GM12878 (cell line): ENCODE results near the gene TJP1. TPM values are rescaled to one million over a fixed set of nuclear protein-coding genes. Genes with fewer than 3 reads are reported as not detected.

Source experiments
- ATAC-seq: fragments of 200-7000 bp; cut with Tn5 transposase; 3 replicates; pipeline ENCODE4 v1.9.1; 2020; ENCODE audit warnings: mild to moderate bottlenecking, moderate library complexity
- BruUV-seq: library from RNA; stranded (reverse); fragments of 400-500 nt; replicated peaks from 2 replicates; lab custom pipeline; 2021; lab: Mats Ljungman, UMichigan
- CTCF ChIA-PET: fragments of 300-600 bp; sonication (Branson Sonifier 250); formaldehyde crosslinking; extraction: SDS; loops from one replicate; lab custom pipeline; 2021; ENCODE audit warnings: inconsistent platforms; lab: Yijun Ruan, JAX
- POLR2A ChIA-PET: fragments of 350-600 bp; formaldehyde crosslinking; extraction: SDS; loops from one replicate; lab custom pipeline; 2021; ENCODE audit warnings: inconsistent platforms; lab: Charles Lee
- RAD21 ChIA-PET: fragments of 300-600 bp; sonication (Branson Sonifier 250); formaldehyde crosslinking; loops from one replicate; lab custom pipeline; 2023; ENCODE audit warnings: antibody characterized with exemption; ENCODE audit not compliant: unreplicated experiment; lab: Charles Lee
- SMC1A ChIA-PET: fragments of 300-600 bp; sonication (Branson Sonifier 250); formaldehyde crosslinking; loops from one replicate; lab custom pipeline; 2023; ENCODE audit not compliant: unreplicated experiment, uncharacterized antibody; lab: Charles Lee
- DNase-seq: peaks from one replicate; pipeline ENCODE4 v3.0.0-alpha.2; 2011; ENCODE audit warnings: low read depth, low spot score
- FAIRE-seq: peaks from 3 replicates; lab custom pipeline; 2011; peaks lifted over from hg19 to GRCh38; lab: Jason Lieb, UNC
- H2AFZ ChIP-seq: 2 replicates; pipeline ENCODE4 v1.6.0; 2011; ENCODE audit warnings: low read depth, low read length, control low read depth; ENCODE audit not compliant: control insufficient read depth
- H3K27ac ChIP-seq: 2 replicates; pipeline ENCODE4 v1.5.1; 2011; ENCODE audit warnings: control low read depth; ENCODE audit not compliant: control insufficient read depth, insufficient read depth
- H3K27me3 ChIP-seq, 2 experiments: replicated peaks in 1 of 2; 2 replicates each; pipeline versions ENCODE4 v1.6.0 to v1.6.1; 2011; ENCODE audit warnings: low read length in 1 of 2; ENCODE audit not compliant: control insufficient read depth in 2 of 2, insufficient read depth in 2 of 2
- H3K36me3 ChIP-seq, 2 experiments: 2 replicates each; pipeline ENCODE4 v1.5.1; 2011; ENCODE audit warnings: low read length in 1 of 2; ENCODE audit not compliant: control insufficient read depth in 2 of 2, insufficient read depth in 2 of 2
- H3K4me1 ChIP-seq: 2 replicates; pipeline ENCODE4 v1.6.1; 2011; ENCODE audit warnings: mild to moderate bottlenecking, low read length, moderate library complexity, mixed read lengths; ENCODE audit not compliant: control insufficient read depth, insufficient read depth
- H3K4me2 ChIP-seq: 2 replicates; pipeline ENCODE4 v1.6.0; 2011; ENCODE audit warnings: control low read depth; ENCODE audit not compliant: control insufficient read depth, insufficient read depth
- H3K4me3 ChIP-seq: fragments of 200-600 bp; sonication (generic); 2 replicates; pipeline ENCODE4 v1.5.1; 2016
- H3K79me2 ChIP-seq: 2 replicates; pipeline ENCODE4 v1.6.0; 2011; ENCODE audit warnings: low read length; ENCODE audit not compliant: control insufficient read depth, insufficient read depth
- H3K9ac ChIP-seq: 2 replicates; pipeline ENCODE4 v1.8.0; 2011; ENCODE audit warnings: low read length, control low read depth, mixed read lengths; ENCODE audit not compliant: control insufficient read depth, insufficient read depth
- H3K9me3 ChIP-seq: replicated peaks from 3 replicates; pipeline ENCODE4 v1.5.1; 2011; ENCODE audit warnings: mild to moderate bottlenecking, low read length; ENCODE audit not compliant: control insufficient read depth, insufficient read depth
- H4K20me1 ChIP-seq: 2 replicates; pipeline ENCODE4 v1.6.0; 2011; ENCODE audit not compliant: control insufficient read depth, insufficient read depth
- ATF7 ChIP-seq: fragments of 450-650 bp; IDR thresholded peaks from 2 replicates; pipeline ENCODE4 v1.6.1; 2016; ENCODE audit warnings: low read depth, mild to moderate bottlenecking
- BHLHE40 ChIP-seq, 2 experiments: fragments of 450-650 bp in 1 of 2; IDR thresholded peaks; 2 replicates each; pipeline ENCODE4 v1.6.1; 2011 to 2017; ENCODE audit warnings: low read depth in 2 of 2, borderline replicate concordance in 1 of 2, improper control_type of control experiment in 1 of 2, low read length in 1 of 2, mild to moderate bottlenecking in 1 of 2
- DPF2 ChIP-seq: fragments of 450-650 bp; IDR thresholded peaks from 2 replicates; pipeline ENCODE4 v1.6.1; 2017; ENCODE audit warnings: mild to moderate bottlenecking
- HCFC1 ChIP-seq: fragments of 150-350 bp; IDR thresholded peaks from 2 replicates; pipeline ENCODE4 v1.6.1; 2014; ENCODE audit warnings: low read length
- KAT2A ChIP-seq: conservative IDR thresholded peaks from 2 replicates; pipeline ENCODE4 v1.6.1; 2011; ENCODE audit warnings: low read depth, low read length; ENCODE audit not compliant: control insufficient read depth
- KLF5 ChIP-seq: fragments of 450-650 bp; IDR thresholded peaks from 2 replicates; pipeline ENCODE4 v1.6.1; 2014; ENCODE audit warnings: mild to moderate bottlenecking; ENCODE audit not compliant: partially characterized antibody
- REST ChIP-seq: IDR thresholded peaks from 2 replicates; pipeline ENCODE4 v1.6.1; 2012; ENCODE audit warnings: mild to moderate bottlenecking, low read depth, low read length
- SKIL ChIP-seq: fragments of 450-650 bp; IDR thresholded peaks from 2 replicates; pipeline ENCODE4 v1.6.1; 2017; ENCODE audit warnings: mild to moderate bottlenecking, low read depth, inconsistent platforms; ENCODE audit not compliant: poor library complexity, severe bottlenecking
- SUZ12 ChIP-seq: fragments of 200-600 bp; sonication (generic); IDR thresholded peaks from one replicate; pipeline ENCODE4 v1.6.1; 2018; ENCODE audit warnings: antibody characterized with exemption, mild to moderate bottlenecking; ENCODE audit not compliant: unreplicated experiment
- ZBTB11 ChIP-seq: fragments of 450-650 bp; formaldehyde crosslinking; IDR thresholded peaks from 2 replicates; pipeline ENCODE4 v1.5.0; 2022; ENCODE audit warnings: mild to moderate bottlenecking, missing genetic modification characterization
- WGBS: methylation state at CpG from one replicate; pipeline ENCODE4 v1.1.6; 2016; ENCODE audit warnings: low lambda C conversion rate; ENCODE audit not compliant: insufficient replicate concordance, insufficient coverage; ENCODE audit errors: missing lambda C conversion rate; 5-methylcytosine and 5-hydroxymethylcytosine counted together
- in situ Hi-C: fragments of 300-500 bp; cut with MboI; formaldehyde crosslinking; loops from 9 replicates; pipeline ENCODE4 v1.14.3; 2018; ENCODE audit warnings: mixed read lengths
- intact Hi-C: fragments of 100-400 bp; cut with micrococcal nuclease; formaldehyde crosslinking; loops from one replicate; pipeline ENCODE4 v1.14.2; 2022; ENCODE audit not compliant: unreplicated experiment
- polyA plus RNA-seq, 11 experiments: library from polyadenylated mRNA; depleted of rRNA in 4 of 11; unstranded in 6 of 11; stranded (reverse) in 5 of 11; fragments of >200 nt; fragmentation: Nextera tagmentation in 4 of 11; fragmentation: Illumina TruSeq in 1 of 11; extraction: Ambion mirVana in 4 of 11; extraction: Trizol in 1 of 11; gene quantifications; 1 replicate in 1 of 11; 2 replicates in 10 of 11; pipeline versions ENCODE4 v1.2.1 to v1.2.3, GENCODE V29; 2011 to 2016; ENCODE audit warnings: inconsistent platforms in 2 of 11, missing spikeins in 2 of 11, low read depth in 1 of 11
- total RNA-seq, 4 experiments: library from RNA; depleted of rRNA in 3 of 4; stranded (reverse); fragments of >200 nt in 3 of 4; fragmentation: Illumina TruSeq in 1 of 4; extraction: Trizol in 1 of 4; gene quantifications; 2 replicates each; pipeline versions ENCODE4 v1.2.1 to v1.2.3, GENCODE V29; 2013 to 2021

Gene TJP1
- total and polyA plus RNA-seq, 10 of the 15 experiments (the other 5 are each of a cell fraction or from before 2014, with no cell fraction given) = 0.01 to 0.49 (median 0.08) TPM; not detected in 7

GRCh38 chr15:29672923-29673809 lies 149.1 kb downstream of the TJP1 start:
- SMC1A ChIA-PET = no interaction called here

More at GRCh38 chr15:29672923-29673809, 149.1 kb downstream of the TJP1 start:
- no peak overlapping the region for H3K4me3 ChIP-seq
- in situ Hi-C loops (no loop called here), intact Hi-C loops (no loop called here)
- H3K79me2 ChIP-seq = no peaks in the 10 kb centered on the region
- CTCF ChIA-PET = no interaction called here
- no peaks in the 10 kb centered on the region for H3K36me3 ChIP-seq
- H2AFZ ChIP-seq = no peak overlapping the region
- H4K20me1 ChIP-seq = no peaks in the 10 kb centered on the region
- POLR2A ChIA-PET = no interaction called here
- H3K4me1 ChIP-seq = no peaks in the 10 kb centered on the region
- H3K9me3 ChIP-seq = no peaks in the 10 kb centered on the region; the same call in 2 of the 3 replicates
- no peak for ATAC-seq
- no peak overlapping the region for H3K9ac ChIP-seq
- H3K4me2 ChIP-seq = no peak overlapping the region
- no peak for TF ChIP-seq BHLHE40 (IDR thresholded peaks at IDR 0.05; ENCODE audit: borderline replicate concordance in 1 of 2, low read depth in 2 of 2, low read length in 1 of 2)
- TF ChIP-seq SUZ12 = no peak
- no peak for TF ChIP-seq REST
- no peak for TF ChIP-seq HCFC1
- no peak for TF ChIP-seq DPF2
- no peak for TF ChIP-seq SKIL
- TF ChIP-seq ZBTB11 (CRISPR knock-in tag) = no peak
- no peak for TF ChIP-seq ATF7
- TF ChIP-seq KLF5 = no peak
- TF ChIP-seq KAT2A = no peak
- TF ChIP-seq, all 136 proteins: peak for 0
- FAIRE-seq (no peak), DNase-seq (no peak)
- RAD21 ChIA-PET = no interaction called here
- WGBS = 23% methylated on average over 11 of the region's 11 CpGs
- no TSS peak for BruUV-seq
- Histone ChIP-seq H3K27me3 (no peaks in the 10 kb centered on the region), H3K27ac (no peak overlapping the region)
